Epithelial cell of esophagus (primary cell): Measurements from ENCODE around the gene CD9.

Source experiments
- DNase-seq: peaks from one replicate; pipeline ENCODE4 v3.0.0; 2010; ENCODE audit warnings: low read depth
- H3K4me3 ChIP-seq: 2 replicates; pipeline ENCODE4 v1.5.1; 2011; ENCODE audit warnings: mild to moderate bottlenecking, low read length, control low read depth
- CTCF ChIP-seq: IDR thresholded peaks from 2 replicates; pipeline ENCODE4 v1.5.1; 2011; ENCODE audit warnings: low read depth, mild to moderate bottlenecking, low read length, control low read depth, inconsistent platforms; ENCODE audit not compliant: insufficient read depth; ENCODE audit errors: missing control alignments

CD9 gene

GRCh38 chr12:6284273-6284672, 84.1 kb downstream of the CD9 start:
- DNase-seq: no peak
- no peak for TF ChIP-seq CTCF

GRCh38 chr12:6285063-6285477, 84.9 kb downstream of the CD9 start:
- no peak overlapping the region for H3K4me3 ChIP-seq
- peak; percentile 91 for TF ChIP-seq CTCF
- peak; percentile 72 for DNase-seq

More at GRCh38 chr12:6284273-6284672, 84.1 kb downstream of the CD9 start:
- H3K4me3 ChIP-seq: no peak overlapping the region

- no peak for TF ChIP-seq CTCF
- H3K4me3 ChIP-seq: no peak overlapping the region
- peak; percentile 77 for DNase-seq
These were observed 85.5 kb downstream of the CD9 start for GRCh38 chr12:6285532-6286306.
